ENCODE data around the gene SGK2.

The SGK2 gene

GRCh38 chr20:43536041-43536816 is 22.6 kb upstream of the SGK2 start:
- DNase-seq: no peak

- DNase-seq: no peak
These were observed 21.9 kb upstream of the SGK2 start for GRCh38 chr20:43536817-43537440.

GRCh38 chr20:43537921-43538877 is 20.6 kb upstream of the SGK2 start:
- DNase-seq: peak; percentile 57

GRCh38 chr20:43538878-43539700 is 19.7 kb upstream of the SGK2 start:
- no peak for DNase-seq

GRCh38 chr20:43539975-43540672 is 18.7 kb upstream of the SGK2 start:
- DNase-seq: no peak

- DNase-seq: no peak
These were observed 18.2 kb upstream of the SGK2 start for GRCh38 chr20:43540673-43541060.

- DNase-seq: no peak
These were observed 17.6 kb upstream of the SGK2 start for GRCh38 chr20:43541214-43541613.

GRCh38 chr20:43542161-43542560 is 16.7 kb upstream of the SGK2 start:
- no peak for DNase-seq

- DNase-seq: no peak
These were observed 16.2 kb upstream of the SGK2 start for GRCh38 chr20:43542674-43543073.

- DNase-seq: no peak
These were observed 15.7 kb upstream of the SGK2 start for GRCh38 chr20:43543138-43543537.

- DNase-seq: no peak
These were observed 14.3 kb upstream of the SGK2 start for GRCh38 chr20:43544501-43544900.

GRCh38 chr20:43545837-43546578 is 12.8 kb upstream of the SGK2 start:
- DNase-seq: no peak

GRCh38 chr20:43548273-43548880 is 10.4 kb upstream of the SGK2 start:
- DNase-seq: no peak

GRCh38 chr20:43549416-43550065 is 9.3 kb upstream of the SGK2 start:
- no peak for DNase-seq

GRCh38 chr20:43550456-43550855 is 8.4 kb upstream of the SGK2 start:
- DNase-seq: no peak

GRCh38 chr20:43554369-43554768 is 4.5 kb upstream of the SGK2 start:
- no peak for DNase-seq

- no peak for DNase-seq
These were observed 540 bp downstream of the SGK2 start for GRCh38 chr20:43559147-43559987.

GRCh38 chr20:43560974-43561373 is 2.1 kb downstream of the SGK2 start:
- no peak for DNase-seq

GRCh38 chr20:43563429-43563828 is 4.6 kb downstream of the SGK2 start:
- DNase-seq: no peak

All from NCI-H1694 (cell line).